Metanephros (tissue), 2 donors: ENCODE data around the gene YPEL1. TPM values are rescaled to one million over a fixed set of nuclear protein-coding genes. Genes with fewer than 3 reads are reported as not detected.
A peak's percentile ranks its signal among the peaks of the same experiment; 100 is the strongest.

Experiments
- small RNA-seq: library from RNA; depleted of rRNA; stranded (forward); fragments of <200 nt; gene quantifications from one replicate; pipeline ENCODE3, GENCODE V24; 2014; ENCODE audit warnings: low replicate concordance
- total RNA-seq: library from RNA; depleted of rRNA; stranded (reverse); fragments of >200 nt; gene quantifications from one replicate; pipeline ENCODE4 v1.2.3, GENCODE V29; 2014

The YPEL1 gene, protein sequence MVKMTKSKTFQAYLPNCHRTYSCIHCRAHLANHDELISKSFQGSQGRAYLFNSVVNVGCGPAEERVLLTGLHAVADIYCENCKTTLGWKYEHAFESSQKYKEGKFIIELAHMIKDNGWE
- 20.6 TPM for total RNA-seq

DNA sequence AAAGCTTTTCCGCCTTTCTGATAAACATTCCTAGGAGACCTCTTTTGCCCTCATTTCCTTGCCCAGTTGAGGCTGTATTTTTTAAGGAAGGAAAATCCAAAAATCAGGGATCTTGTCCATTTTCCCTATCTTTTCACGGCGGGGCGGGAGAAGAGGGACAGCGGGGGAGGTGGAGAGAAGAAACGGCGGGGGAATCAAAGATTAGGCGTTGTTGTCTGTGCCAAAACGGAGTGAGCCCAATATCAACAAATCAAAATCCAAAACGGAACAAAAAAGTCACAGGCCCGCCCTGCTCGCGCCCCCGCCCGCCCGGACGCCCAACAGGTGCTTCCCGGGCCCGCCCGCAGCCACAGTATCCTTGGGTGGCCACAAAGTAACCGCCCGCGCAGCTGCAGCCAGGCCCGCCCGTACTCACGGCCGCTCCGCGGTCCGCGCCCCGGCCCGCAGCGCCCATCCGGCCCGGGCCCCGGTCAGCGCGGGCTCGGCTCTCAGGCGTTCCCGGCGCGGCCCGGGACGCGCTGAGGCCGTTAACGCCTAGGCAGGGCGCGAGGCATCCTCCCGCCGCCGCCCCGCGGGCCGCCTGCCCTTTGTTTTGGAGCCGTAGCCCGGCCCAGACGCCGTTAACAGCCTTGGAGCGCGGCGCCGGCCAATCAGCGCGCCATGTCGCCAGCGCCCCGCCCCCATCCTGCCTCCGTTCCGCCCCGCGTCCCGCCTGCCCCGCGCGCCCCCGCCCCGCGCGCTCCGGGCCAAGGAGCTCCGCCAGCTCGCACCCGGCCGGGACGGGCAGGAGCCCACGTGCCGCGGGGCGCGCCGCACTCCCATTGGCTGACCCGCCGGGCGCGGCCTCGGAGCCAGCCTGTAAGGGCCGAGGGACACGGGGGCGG is at the start of gene YPEL1:
Gene YPEL1 (minus strand): TSS at position 595 of the 884 bp plus-strand sequence. CDS start 25,050 bp downstream, outside the sequence.

Small RNA genes within 50 kb of the gene (small RNA-seq; reads per million reads assigned to genes)
- 5.1 reads per million, percentile 93 among the genes with 10 or more reads in this experiment for gene MIR301B
- gene RN7SL280P = not detected

Other genes starting within 250 kb of the YPEL1 start
- gene RIMBP3C, start 184.3 kb downstream of the YPEL1 start, total RNA-seq = 0.82 TPM
- gene UBE2L3, start 168.1 kb downstream of the YPEL1 start, total RNA-seq = 32.4 TPM
- gene YDJC, start 105.8 kb downstream of the YPEL1 start, total RNA-seq = 12.7 TPM
- 0.35 TPM for gene CCDC116, start 103.0 kb downstream of the YPEL1 start, total RNA-seq
- gene SDF2L1, start 93.5 kb downstream of the YPEL1 start, total RNA-seq = 19.2 TPM
- 37.7 TPM for gene PPIL2, start 69.8 kb downstream of the YPEL1 start, total RNA-seq
- 116 TPM for gene MAPK1, start 131.9 kb upstream of the YPEL1 start, total RNA-seq
- gene PPM1F, start 217.1 kb upstream of the YPEL1 start, total RNA-seq = 49.2 TPM
- 39.1 TPM for gene TOP3B, start 247.0 kb upstream of the YPEL1 start, total RNA-seq